OCI-LY1 (cell line): ENCODE data around the gene STK32B.

Source experiments
- CTCF ChIP-seq: fragments of 200-600 bp; sonication (generic), shearing (Covaris generic); IDR thresholded peaks from 2 replicates; pipeline ENCODE4 v1.5.1; 2017; ENCODE audit warnings: mild to moderate bottlenecking, antibody characterized with exemption, low read length, moderate library complexity, mixed read lengths
- EZH2 ChIP-seq: fragments of 200-600 bp; sonication (generic), shearing (Covaris generic); IDR thresholded peaks from 2 replicates; pipeline ENCODE4 v1.8.0; 2017; ENCODE audit warnings: borderline replicate concordance, mixed run types, mild to moderate bottlenecking, antibody characterized with exemption, low read length, moderate library complexity, mixed read lengths

DNA sequence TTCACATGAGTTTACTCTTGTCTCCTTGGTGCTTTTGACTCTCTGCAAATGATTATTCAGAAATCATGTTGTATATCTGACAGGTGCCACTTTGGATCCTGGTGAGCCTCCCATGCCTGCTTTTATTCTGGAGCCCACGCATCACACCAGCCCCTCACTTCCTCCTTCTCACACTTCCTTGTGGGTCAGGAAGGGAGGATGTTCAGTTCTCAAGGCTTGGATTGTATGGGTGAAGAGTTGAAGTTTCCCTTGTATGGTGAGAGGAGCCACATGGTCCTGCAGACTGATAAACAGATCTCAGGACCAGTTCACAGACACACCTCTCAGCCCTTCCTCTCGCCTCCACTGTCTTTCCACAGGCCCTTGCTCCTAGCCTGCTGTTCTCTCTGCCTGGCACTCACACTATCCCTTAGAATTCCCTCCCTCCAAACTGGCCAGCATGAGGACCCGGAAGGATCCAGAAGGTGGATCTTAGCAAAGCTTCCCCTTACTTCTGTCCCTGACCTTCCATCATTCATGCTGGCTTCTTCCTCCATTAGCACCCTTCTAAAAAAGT, 92.1 kb downstream of the STK32B start:
- no peak for TF ChIP-seq CTCF
- no peak for TF ChIP-seq EZH2
